Peyer's patch (tissue), 4 donors: Measurements from ENCODE around the gene MRPS11. TPM values are rescaled to one million over a fixed set of nuclear protein-coding genes. Genes with fewer than 3 reads are reported as not detected.

Experiments used
- DNase-seq, 3 donors: peaks; one replicate each; pipeline ENCODE4 v3.0.0-alpha.2; 2017 to 2019
- H3K27ac ChIP-seq, 4 donors: fragments of 200-600 bp; sonication (generic); one replicate each; pipeline ENCODE4 v1.5.1; 2016 to 2019
- H3K27me3 ChIP-seq, 2 donors: fragments of 200-600 bp; sonication (generic); one replicate each; pipeline ENCODE4 v1.5.1; 2019
- H3K36me3 ChIP-seq, 3 donors: fragments of 200-600 bp; sonication (generic); one replicate each; pipeline ENCODE4 v1.5.1; 2016 to 2019
- H3K4me1 ChIP-seq, 4 donors: fragments of 200-600 bp; sonication (generic); one replicate each; pipeline ENCODE4 v1.5.1; 2016 to 2019
- H3K4me3 ChIP-seq, 4 donors: fragments of 200-600 bp; sonication (generic); 1 replicate in 3 of 4; 2 replicates in 1 of 4; pipeline ENCODE4 v1.5.1; 2016 to 2019; ENCODE audit warnings: mild to moderate bottlenecking in 1 of 4
- H3K9me3 ChIP-seq, 4 donors: fragments of 200-600 bp; sonication (generic); one replicate each; pipeline ENCODE4 v1.5.1; 2016 to 2019; ENCODE audit warnings: mild to moderate bottlenecking in 1 of 4
- CTCF ChIP-seq, 6 experiments: fragments of 450-650 bp in 4 of 6; fragments of 200-600 bp in 2 of 6; sonication (generic) in 1 of 6; IDR thresholded peaks; one replicate each; pipeline ENCODE4 v1.5.1; 2017 to 2019; ENCODE audit warnings: antibody characterized with exemption in 6 of 6, mild to moderate bottlenecking in 3 of 6, moderate library complexity in 1 of 6
- POLR2A ChIP-seq, 2 donors: fragments of 450-650 bp; IDR thresholded peaks; one replicate each; pipeline ENCODE4 v1.5.1; 2017; ENCODE audit warnings: antibody characterized with exemption in 2 of 2, mild to moderate bottlenecking in 2 of 2, moderate library complexity in 2 of 2
- total RNA-seq, 4 donors: library from RNA; depleted of rRNA; stranded (reverse); fragments of >200 nt; gene quantifications; one replicate each; pipeline ENCODE4 v1.1.0, GENCODE V29; 2016

Gene MRPS11
- total RNA-seq, 4 donors from 2014 or later: 20.7 to 42.9 (median 35.3) TPM

GRCh38 chr15:88479169-88479568 is 11.7 kb downstream of the MRPS11 start:
- no peaks in the 10 kb centered on the region for H3K9me3 ChIP-seq
- no peaks in the 10 kb centered on the region for H3K27me3 ChIP-seq
- H3K36me3 ChIP-seq: peaks cover 0 to 43% (median 0%) of the 10 kb centered on the region in 3 donors
- H3K4me1 ChIP-seq: no peaks in the 10 kb centered on the region
- no peak for DNase-seq
- no peak overlapping the region for H3K27ac ChIP-seq
- H3K4me3 ChIP-seq: no peak overlapping the region
- no peak for TF ChIP-seq POLR2A (IDR thresholded peaks at IDR 0.05)
- no peak for TF ChIP-seq CTCF (IDR thresholded peaks at IDR 0.05)

- peaks cover 0 to 27% (median 0%) of the 10 kb centered on the region in 3 donors for H3K36me3 ChIP-seq
- H3K4me1 ChIP-seq: no peaks in the 10 kb centered on the region
- H3K27ac ChIP-seq: no peak overlapping the region
- H3K27me3 ChIP-seq: no peaks in the 10 kb centered on the region
- H3K4me3 ChIP-seq: no peak overlapping the region
- no peaks in the 10 kb centered on the region for H3K9me3 ChIP-seq
- no peak for TF ChIP-seq CTCF (IDR thresholded peaks at IDR 0.05)
- TF ChIP-seq POLR2A (IDR thresholded peaks at IDR 0.05): no peak
- no peak for DNase-seq
These were observed 13.5 kb downstream of the MRPS11 start for GRCh38 chr15:88480981-88481380.

- Histone ChIP-seq H3K36me3 (peaks cover 0 to 16% (median 0%) of the 10 kb centered on the region in 3 donors), H3K4me1 (no peaks in the 10 kb centered on the region), H3K4me3 (no peak overlapping the region), H3K9me3 (no peaks in the 10 kb centered on the region), H3K27ac (no peak overlapping the region), H3K27me3 (no peaks in the 10 kb centered on the region)
- DNase-seq: no peak
- TF ChIP-seq CTCF (IDR thresholded peaks at IDR 0.05): no peak
- no peak for TF ChIP-seq POLR2A (IDR thresholded peaks at IDR 0.05)
These were observed 14.8 kb downstream of the MRPS11 start for GRCh38 chr15:88482263-88482662.

DNA sequence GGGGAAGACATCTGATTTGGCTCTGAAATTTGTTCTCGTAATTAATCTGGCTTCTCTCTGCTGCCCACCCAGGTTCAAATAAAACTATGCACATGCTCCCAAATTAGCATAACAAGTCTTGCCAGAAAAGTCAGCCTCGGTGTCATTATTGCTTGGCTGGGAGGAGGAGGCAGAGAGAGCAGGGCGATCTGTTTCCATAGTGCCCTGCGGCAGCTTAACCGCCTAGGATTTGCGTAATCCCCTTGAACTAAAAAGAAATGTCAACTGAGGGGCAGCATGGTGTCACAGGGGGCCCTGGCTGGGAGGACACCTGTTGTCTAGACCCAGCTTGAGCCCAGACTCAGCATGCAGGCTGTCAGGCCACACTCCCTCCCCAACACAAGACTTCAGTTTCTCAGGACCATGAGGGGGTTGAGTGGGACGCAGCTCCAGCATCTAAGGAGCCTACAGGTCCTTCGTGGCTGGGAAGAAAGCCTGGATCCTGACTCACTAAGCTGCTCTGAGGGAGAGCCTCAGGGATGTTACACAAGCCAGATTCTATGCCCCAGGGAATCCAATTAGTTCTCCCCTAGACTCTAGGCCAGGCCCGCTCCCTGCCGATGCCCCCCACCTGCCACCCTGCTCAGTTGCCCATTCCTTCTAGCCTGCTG is 17.3 kb downstream of the MRPS11 start:
- Histone ChIP-seq H3K4me3 (no peak overlapping the region), H3K27me3 (no peaks in the 10 kb centered on the region), H3K27ac (no peak overlapping the region), H3K4me1 (no peaks in the 10 kb centered on the region), H3K9me3 (no peaks in the 10 kb centered on the region), H3K36me3 (no peaks in the 10 kb centered on the region)
- no peak for TF ChIP-seq CTCF (IDR thresholded peaks at IDR 0.05)
- no peak for TF ChIP-seq POLR2A (IDR thresholded peaks at IDR 0.05)
- no peak for DNase-seq

DNA sequence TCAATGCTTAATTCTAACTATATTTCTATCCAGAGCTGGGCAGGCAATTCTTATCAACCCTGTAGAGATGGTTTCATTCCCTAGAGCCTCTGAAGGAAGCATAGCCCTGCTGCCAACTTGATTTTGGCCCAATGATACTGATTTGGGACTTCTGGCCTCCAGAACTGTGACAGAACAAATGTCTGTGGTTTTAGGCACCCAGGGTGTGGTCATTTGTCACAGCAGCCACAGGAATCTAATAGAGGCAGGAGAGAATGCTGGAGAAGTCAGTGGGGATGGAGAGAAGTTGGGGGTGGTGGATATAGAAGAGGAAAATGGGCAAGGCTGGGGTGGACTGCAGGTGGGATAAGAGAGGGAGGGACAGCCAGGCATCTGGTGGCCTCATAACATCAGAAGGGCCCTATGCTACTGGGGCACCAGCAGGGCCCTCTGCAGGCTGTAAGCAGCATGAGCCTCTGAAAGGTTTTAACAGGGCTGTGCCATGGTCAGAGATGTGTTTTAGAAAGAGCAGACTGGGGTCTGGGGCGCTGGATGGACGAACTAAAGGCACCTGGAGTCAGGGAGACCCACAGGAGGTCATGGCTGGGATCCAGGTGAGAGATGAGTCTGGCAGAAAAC is 19.8 kb downstream of the MRPS11 start:
- Histone ChIP-seq H3K27ac (no peak overlapping the region), H3K9me3 (no peaks in the 10 kb centered on the region), H3K4me3 (no peak overlapping the region), H3K4me1 (no peaks in the 10 kb centered on the region), H3K27me3 (no peaks in the 10 kb centered on the region), H3K36me3 (no peaks in the 10 kb centered on the region)
- DNase-seq: no peak
- TF ChIP-seq POLR2A (IDR thresholded peaks at IDR 0.05): no peak
- TF ChIP-seq CTCF (IDR thresholded peaks at IDR 0.05): no peak
